ENCODE measurements around the gene MOGAT1.
"Not testable (repeated sequence)": the region's sequence is repeated elsewhere in the genome, so short reads cannot be mapped to it uniquely, and the experiment has no call there.

Gene MOGAT1

DNA sequence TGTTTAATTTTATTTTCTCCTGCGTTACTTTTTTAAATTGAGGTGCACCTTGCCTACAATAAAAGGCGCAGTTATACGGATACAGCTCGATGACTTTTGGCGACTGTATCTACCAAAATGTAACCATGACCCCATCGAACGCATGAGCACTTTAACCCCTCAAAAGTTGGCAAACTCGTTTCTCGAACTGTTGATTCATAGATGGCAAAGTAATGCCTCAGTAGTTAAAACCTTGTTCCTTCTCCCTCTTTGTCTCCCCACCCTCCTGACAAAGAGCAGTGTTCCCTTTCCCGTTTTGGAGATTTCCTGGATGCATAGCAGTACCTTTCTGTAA, 577 bp downstream of the MOGAT1 start:
- no peak for DNase-seq

DNA sequence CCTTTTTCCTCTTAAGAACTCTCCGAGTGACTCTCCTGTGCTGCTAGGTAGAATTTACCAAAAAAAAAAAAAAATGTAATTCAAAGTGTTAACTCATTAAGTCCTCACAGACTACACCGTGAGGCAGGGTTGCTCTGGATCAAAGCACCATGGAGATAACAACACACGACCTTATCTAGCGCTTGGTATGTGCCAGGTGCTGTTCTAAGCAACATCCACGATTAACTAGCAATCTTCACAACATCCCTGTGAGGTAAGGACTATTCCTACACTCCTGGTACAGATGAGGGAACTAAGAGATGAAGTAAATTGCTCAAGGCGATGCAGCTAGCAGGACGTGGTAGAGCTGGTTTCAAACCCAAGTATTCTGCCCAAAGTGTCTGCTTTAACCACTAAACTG, 1.8 kb downstream of the MOGAT1 start:
- no peak for DNase-seq

DNA sequence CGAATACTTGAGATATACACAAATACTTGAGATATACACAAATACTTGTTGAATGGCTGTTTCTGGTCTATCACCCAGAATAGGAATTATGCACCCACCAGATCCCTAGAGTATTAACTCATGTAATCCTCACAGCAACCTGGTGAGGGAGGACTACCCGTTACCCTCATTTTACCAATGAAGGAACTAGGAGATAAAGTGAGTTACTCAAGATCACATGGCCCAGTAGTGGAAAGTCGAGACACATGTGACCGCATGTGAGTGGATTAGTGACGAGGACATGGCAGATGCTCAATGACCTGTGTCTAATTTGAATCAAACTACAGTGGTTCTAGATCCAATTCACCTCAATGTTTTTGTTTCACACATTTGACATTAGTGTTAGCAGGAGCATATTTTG, 2.4 kb downstream of the MOGAT1 start:
- no peak for DNase-seq

- DNase-seq = no peak
Observed at GRCh38 chr2:222677981-222678380, 6.5 kb downstream of the MOGAT1 start.

DNA sequence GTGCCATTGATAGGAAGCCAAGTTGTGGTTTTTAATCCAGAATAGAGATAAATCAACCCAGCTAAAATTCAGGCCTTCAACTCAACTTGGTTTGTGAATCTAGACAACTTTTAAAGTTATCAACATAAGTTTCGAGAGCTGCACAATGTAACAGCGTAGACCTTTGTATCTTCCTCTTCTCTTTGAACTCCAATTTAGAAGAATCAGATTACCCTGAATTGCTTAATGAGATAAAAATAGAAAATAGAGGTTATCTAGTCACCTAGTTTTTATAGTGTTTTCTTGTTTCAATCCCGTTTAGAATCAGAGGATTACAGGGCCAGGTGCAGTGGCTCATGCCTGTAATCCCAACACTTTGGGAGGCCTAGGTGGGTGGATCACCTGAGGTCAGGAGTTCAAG, 12.3 kb downstream of the MOGAT1 start:
- no peak for DNase-seq

DNA sequence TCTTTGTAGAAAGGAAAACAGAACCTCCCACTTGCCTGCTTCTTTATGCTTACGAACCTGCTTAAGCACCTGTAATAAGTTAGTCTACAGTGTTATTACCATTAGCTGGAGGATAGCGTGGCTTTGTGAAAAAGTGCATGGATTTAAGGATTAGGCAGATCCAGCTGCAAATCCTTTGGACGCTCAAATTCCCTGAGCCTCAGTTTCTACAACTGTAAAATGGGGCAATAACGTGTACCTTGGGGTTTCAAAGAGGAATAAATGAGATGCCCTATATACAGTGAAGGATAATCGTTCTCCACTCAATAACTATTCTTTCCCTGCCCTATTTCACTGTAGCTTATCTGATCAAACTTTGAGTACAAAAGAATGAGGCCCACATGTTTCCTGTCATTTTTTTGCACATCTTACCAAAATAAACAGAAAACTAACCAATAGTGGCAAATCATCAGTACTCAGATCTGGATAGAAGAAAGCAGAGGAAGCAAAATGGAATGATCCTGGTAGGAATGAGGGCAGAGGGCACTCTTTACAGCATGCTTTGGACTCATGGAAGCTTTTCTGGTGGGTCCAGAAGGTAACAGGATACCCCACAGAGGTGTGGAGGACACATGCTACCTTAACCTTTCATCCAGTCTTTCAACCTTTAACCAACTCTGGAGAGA, 14.8 kb downstream of the MOGAT1 start:
- no peak for DNase-seq

DNA sequence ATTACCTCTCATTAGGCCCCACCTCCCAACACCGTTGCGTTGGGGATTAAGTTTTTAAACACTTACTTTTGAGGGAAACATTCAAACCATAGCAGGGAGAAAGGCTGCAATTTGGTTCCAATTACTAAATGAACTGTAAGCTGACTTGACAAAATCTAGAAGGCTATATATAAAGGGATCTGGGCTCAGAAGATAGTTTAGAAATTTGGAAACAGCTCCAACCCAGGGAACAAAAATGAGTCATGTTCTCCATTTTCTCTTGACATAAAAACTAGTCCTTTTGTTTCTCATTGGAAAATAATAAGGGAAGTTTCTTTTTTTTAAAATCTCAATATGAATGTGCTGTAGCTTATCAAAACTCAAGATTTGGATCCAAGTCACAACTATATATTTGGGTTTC, 17.5 kb downstream of the MOGAT1 start:
- DNase-seq = no peak

GRCh38 chr2:222689322-222689721, 17.9 kb downstream of the MOGAT1 start:
- DNase-seq = no peak

- DNase-seq = peak; percentile 67
Observed at GRCh38 chr2:222690564-222691200, 19.2 kb downstream of the MOGAT1 start.

- not testable (repeated sequence) for DNase-seq
Observed at GRCh38 chr2:222693413-222693812, 22.0 kb downstream of the MOGAT1 start.

DNA sequence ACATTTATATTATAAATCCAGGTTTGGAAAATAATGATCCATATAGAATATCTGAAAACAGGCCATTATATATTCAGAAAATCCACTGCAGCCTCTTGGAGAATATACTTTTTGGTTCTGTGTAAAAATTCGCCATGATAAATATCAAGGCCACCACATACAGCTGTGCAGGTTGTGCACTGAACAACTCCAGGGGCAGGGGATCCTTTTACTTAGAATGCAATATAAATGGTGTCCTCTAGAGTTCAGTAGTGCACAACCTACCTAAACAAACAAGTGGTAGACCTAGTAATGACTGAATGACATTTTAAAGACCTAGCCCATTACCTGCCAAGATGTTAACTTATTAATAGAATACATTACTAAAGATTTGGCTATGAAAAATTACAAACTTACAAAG, 22.4 kb downstream of the MOGAT1 start:
- no peak for DNase-seq

GRCh38 chr2:222698276-222698675, 26.8 kb downstream of the MOGAT1 start:
- no peak for DNase-seq

- no peak for DNase-seq
Observed at GRCh38 chr2:222701233-222701632, 29.8 kb downstream of the MOGAT1 start.

DNA sequence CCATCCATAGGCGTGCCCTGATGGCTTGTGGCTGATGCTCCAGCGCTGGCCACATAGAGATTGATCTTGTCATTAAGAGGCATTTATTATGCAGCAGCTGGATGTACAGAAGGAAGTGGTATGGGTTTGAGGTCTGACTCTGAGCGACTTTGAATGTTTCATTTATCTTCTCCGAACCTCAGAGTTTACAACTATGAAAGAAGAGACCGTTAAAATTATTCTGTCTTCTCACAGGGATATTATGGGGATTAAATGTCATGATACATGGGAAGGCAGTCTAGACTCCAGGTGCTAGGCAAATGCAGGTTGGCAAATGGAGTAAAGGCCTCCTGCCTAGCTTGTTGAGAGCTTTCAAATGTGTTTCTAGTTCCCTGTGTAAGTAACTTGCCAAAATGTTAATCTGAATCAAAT, 30.3 kb downstream of the MOGAT1 start:
- no peak for DNase-seq

DNA sequence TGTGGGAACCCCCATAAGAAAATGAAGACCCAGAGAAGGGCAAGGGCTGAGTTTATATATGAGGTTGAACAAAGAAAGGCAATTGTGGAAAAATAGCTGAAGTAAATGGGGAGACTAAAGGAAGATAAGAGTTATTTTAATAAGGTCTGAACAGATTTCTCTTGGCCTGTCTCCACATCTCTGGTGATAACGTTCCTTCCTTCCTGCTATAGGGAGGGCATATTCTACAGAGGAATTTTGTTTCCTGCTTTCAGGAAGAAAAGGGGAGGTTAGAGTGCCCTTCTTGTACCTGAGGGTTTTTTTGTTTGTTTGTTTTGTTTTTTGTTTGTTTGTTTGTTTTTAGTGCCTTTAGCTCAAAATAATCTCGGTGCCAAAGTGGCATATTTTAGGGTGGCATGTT, 31.6 kb downstream of the MOGAT1 start:
- DNase-seq = no peak

GRCh38 chr2:222703886-222704285, 32.4 kb downstream of the MOGAT1 start:
- DNase-seq = no peak

DNA sequence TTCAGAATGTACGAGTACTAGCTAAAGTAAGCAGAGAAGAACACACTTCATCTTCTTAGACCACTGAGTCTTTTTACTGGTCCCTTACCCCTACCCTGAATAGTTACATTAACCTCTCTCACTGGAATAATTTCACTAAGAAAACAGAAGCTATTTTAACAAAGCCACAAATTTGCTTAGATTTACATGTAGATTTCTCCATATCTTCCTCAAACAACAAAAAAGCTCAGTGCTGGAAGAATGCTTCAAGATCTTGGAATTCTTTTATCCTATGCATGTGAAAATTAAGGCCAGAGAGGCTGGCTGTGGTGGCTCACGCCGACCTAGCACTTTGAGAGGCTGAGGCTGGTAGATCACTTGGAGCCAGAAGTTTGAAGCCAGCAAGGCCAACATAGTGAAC, 35.2 kb downstream of the MOGAT1 start:
- no peak for DNase-seq

- no peak for DNase-seq
Observed at GRCh38 chr2:222707102-222707688, 35.7 kb downstream of the MOGAT1 start.

DNA sequence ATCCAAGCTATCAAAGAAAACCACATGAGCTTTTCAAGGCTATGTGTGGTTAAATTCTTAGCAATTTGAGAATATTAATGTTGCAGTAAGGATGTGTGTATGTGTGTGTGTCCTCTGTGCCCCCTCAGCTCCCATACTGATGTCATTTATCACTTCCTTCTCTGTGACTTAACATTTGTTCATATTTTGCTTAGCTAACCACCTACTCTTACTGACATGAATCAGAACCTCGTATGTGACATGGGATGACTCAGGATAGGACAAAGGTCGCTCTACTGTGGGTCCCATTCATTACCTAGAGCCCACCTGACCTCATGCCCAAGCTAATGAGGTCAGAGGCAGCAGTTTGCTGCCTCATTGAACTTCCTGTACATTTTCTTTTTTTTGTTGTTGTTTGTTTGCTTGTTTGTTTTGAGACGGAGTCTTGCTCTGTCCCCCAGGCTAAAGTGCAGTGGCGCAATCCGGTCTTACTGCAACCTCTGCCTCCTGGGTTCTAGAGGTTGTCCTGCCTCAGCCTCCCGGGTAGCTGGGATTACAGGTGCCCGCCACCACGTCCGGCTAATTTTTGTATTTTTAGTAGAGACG, 36.3 kb downstream of the MOGAT1 start:
- DNase-seq = no peak

DNA sequence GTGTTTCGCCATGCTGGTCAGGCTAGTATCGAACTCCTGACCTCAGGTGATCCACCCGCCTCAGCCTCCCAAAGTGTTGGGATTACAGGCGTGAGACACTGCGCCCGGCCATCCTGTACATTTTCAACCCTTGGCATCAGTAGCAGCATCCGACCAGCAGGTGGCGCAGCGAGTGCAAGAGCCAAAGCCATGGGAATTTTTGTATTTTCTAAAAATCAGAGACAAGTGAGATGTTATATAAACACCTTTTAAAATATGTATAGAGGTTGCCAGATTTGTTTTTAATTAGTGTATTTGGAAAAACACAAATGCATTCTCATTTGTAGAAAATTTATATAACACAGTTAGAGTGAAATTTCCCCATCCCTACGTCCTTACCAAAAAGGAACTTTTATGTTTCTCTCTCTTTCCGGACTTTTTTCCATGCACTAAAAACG, 36.8 kb downstream of the MOGAT1 start:
- peak; percentile 76 for DNase-seq

DNA sequence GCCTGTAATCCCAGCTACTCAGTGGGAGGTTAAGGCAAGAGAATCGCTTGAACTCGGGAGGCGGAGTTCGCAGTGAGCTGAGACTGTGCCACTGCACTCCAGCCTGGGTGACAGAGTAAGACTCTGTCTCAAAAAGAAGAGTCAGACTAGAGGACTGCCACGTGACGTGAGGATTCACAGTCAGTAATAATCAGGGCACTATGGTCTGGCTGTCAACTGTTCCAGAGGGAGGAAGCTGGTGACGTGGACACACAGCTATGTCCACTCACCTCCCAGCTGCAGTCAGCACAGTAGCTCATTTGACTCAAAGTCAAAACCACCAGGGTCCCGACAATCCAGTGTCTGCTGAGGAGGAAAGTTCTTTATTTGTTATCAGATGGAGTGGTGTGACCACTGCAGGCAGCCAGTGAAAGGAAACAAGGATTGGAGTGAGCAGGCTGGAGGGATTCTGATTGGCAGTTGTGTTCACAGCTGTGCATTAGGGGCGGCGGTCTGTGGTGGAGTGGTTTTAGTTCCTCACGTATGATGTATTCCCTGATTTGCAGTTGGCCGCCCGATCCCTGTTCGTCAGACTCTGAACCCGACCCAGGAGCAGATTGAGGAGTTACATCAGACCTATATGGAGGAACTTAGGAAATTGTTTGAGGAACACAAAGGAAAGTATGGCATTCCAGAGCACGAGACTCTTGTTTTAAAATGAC, 37.9 kb downstream of the MOGAT1 start:
- no peak for DNase-seq

DNA sequence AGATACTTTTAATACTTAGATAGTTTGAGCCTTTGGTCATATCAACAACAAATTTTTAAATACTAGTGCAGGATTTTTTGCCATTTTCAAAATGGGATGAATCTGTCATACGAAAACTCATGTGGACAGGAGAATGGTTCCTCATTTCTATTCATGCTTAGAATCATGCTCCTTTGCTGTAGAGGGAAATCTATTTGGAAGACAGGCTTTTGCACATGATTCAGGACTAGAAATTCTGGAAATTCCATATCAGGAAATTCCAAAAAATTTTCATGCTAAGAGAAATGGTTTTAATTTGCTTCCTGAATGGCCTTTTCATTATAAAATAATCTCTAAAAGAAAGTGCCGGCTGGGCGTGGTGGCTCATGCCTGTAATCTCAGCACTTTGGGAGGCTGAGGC, 39.3 kb downstream of the MOGAT1 start:
- DNase-seq = no peak

DNA sequence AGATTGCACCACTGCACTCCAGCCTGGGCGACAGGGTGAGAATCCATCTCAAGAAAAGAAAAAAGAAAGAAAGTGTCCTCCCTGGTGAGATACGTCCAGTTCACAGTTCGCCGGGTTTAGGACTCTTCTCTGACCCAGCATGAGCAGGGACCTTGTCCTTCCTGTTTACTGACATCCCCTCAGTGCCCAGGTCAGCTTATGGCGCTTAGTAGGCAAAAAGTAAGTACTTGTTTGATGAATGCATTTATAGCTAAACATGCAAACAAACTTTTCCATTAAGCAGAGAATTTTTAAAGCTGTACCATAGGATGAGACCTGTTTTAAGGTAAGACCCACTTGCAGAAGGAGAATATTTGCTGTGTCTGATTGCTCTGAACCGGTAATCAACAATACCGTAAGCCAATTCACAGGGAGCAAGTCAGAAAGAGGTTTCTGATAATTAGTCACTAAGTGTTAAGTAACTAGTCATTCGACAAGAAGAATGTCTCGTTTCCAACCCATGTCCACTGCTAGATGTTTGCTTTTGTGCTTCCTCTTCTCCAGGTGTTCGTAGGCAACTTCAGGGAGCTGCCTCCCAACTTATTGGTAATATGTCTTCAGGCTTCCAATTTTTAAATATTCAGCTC, 40.0 kb downstream of the MOGAT1 start:
- DNase-seq = no peak
